ENCODE data around the gene DTWD2. TPM values are rescaled to one million over a fixed set of nuclear protein-coding genes. Genes with fewer than 3 reads are reported as not detected.

DTWD2 gene, protein sequence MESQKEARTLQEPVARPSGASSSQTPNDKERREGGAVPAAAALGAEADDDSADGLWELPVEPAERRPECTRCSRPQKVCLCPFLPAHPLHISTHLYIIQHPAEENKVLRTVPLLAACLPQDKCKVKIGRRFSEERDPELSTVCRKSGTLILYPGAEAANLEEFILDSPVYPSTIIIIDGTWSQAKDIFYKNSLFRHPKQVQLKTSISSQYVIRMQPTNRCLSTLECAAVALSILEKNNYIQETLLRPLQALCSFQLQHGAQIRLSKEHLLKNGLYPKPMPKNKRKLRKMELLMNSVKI
- 5.7 and 5.8 TPM in 2 replicates for total RNA-seq (2014; rRNA removed; shearing (Covaris generic); ENCODE audit: low replicate concordance)

- H3K27me3 ChIP-seq (ENCODE audit: low read length): no peaks in the 10 kb centered on the region
- no peaks in the 10 kb centered on the region for H3K9me3 ChIP-seq (ENCODE audit: low read length)
- H3K36me3 ChIP-seq (ENCODE audit: insufficient read depth, low read length): no peaks in the 10 kb centered on the region
- DNase-seq: peak; percentile 97
- no peaks in the 10 kb centered on the region for H3K79me2 ChIP-seq (ENCODE audit: low read length)
- peaks cover 17% of the 10 kb centered on the region for H3K4me1 ChIP-seq (ENCODE audit: low read length)
- peak within 1 kb of the TSS; percentile 74 for H3K4me2 ChIP-seq (ENCODE audit: low read depth, low read length, poor library complexity, severe bottlenecking)
- H3K9ac ChIP-seq (ENCODE audit: low read length): peak within 1 kb of the TSS; percentile 75
- peak within 1 kb of the TSS; percentile 91 for H2AFZ ChIP-seq (ENCODE audit: low read length)
- no peaks in the 10 kb centered on the region for H3K9me2 ChIP-seq (replicated peaks; ENCODE audit: insufficient read depth, low read length)
- no peaks in the 10 kb centered on the region for H4K20me1 ChIP-seq (ENCODE audit: insufficient read depth, low read depth, low read length)
- H3K27ac ChIP-seq (ENCODE audit: low read length): no peak within 1 kb of the TSS
- peak within 1 kb of the TSS; percentile 72 for H3K4me3 ChIP-seq (ENCODE audit: low read length)
Measured at GRCh38 chr5:118987988-118988865, at the start of gene DTWD2. Gene DTWD2, minus strand, starts transcription at chr5:118988547. Its CDS starts 36 bp downstream, at chr5:118988511.

DNA sequence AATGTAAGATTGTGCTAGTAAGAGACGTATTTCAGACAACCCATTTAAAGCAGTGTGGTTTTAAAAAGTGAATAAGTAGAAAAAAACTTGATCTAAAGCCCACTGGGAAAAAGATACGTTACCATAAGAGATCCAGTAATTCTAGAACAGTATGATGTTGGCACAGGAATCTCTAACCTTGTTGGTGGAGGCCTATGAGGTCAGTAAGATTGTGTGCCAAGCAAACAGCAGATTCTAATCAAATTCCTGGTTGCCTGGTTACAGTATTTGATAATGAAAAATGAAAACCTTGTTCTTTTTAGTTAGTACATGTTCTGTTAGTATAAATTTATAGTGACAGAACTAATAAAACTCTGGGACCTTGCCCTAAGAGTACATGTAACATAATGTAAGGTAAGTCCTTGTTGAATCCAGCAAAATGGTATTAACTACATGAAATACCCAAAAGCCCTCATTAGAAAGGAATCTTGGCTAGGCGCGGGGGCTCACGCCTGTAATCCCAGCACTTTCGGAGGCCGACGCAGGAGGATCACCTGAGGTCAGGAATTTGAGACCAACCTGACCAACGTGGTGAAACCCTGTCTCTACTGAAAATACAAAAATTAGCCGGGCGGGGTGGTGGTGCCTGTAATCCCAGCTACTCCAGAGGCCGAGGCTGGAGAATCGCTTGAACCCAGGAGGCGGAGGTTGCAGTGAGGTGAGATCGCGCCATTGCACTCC lies 49.3 kb upstream of the DTWD2 start:
- no peaks in the 10 kb centered on the region for H3K9me2 ChIP-seq (replicated peaks; ENCODE audit: insufficient read depth, low read length)
- DNase-seq: no peak
- H3K36me3 ChIP-seq (ENCODE audit: insufficient read depth, low read length): no peaks in the 10 kb centered on the region
- no peaks in the 10 kb centered on the region; the same call in 1 of the 2 replicates for H3K4me1 ChIP-seq (ENCODE audit: low read length)
- H2AFZ ChIP-seq (ENCODE audit: low read length): no peak overlapping the region
- no peaks in the 10 kb centered on the region for H3K9me3 ChIP-seq (ENCODE audit: low read length)
- no peak overlapping the region for H3K9ac ChIP-seq (ENCODE audit: low read length)
- no peak overlapping the region for H3K4me3 ChIP-seq (ENCODE audit: low read length)
- H3K27me3 ChIP-seq (ENCODE audit: low read length): no peaks in the 10 kb centered on the region
- no peaks in the 10 kb centered on the region for H4K20me1 ChIP-seq (ENCODE audit: insufficient read depth, low read depth, low read length)
- H3K79me2 ChIP-seq (ENCODE audit: low read length): no peaks in the 10 kb centered on the region
- H3K4me2 ChIP-seq (ENCODE audit: low read depth, low read length, poor library complexity, severe bottlenecking): no peak overlapping the region
- H3K27ac ChIP-seq (ENCODE audit: low read length): no peak overlapping the region

- Histone ChIP-seq H3K4me3 (ENCODE audit: low read length) (no peak overlapping the region), H3K36me3 (ENCODE audit: insufficient read depth, low read length) (no peaks in the 10 kb centered on the region), H2AFZ (ENCODE audit: low read length) (no peak overlapping the region), H3K9ac (ENCODE audit: low read length) (no peak overlapping the region), H3K27ac (ENCODE audit: low read length) (no peak overlapping the region), H3K27me3 (ENCODE audit: low read length) (no peaks in the 10 kb centered on the region), H3K4me1 (ENCODE audit: low read length) (peaks cover 14% of the 10 kb centered on the region), H4K20me1 (ENCODE audit: insufficient read depth, low read depth, low read length) (no peaks in the 10 kb centered on the region), H3K4me2 (ENCODE audit: low read depth, low read length, poor library complexity, severe bottlenecking) (no peak overlapping the region), H3K9me3 (ENCODE audit: low read length) (no peaks in the 10 kb centered on the region), H3K9me2 (replicated peaks; ENCODE audit: insufficient read depth, low read length) (no peaks in the 10 kb centered on the region), H3K79me2 (ENCODE audit: low read length) (no peaks in the 10 kb centered on the region)
- no peak for DNase-seq
Measured at GRCh38 chr5:119036101-119036762, 47.9 kb upstream of the DTWD2 start.

DNA sequence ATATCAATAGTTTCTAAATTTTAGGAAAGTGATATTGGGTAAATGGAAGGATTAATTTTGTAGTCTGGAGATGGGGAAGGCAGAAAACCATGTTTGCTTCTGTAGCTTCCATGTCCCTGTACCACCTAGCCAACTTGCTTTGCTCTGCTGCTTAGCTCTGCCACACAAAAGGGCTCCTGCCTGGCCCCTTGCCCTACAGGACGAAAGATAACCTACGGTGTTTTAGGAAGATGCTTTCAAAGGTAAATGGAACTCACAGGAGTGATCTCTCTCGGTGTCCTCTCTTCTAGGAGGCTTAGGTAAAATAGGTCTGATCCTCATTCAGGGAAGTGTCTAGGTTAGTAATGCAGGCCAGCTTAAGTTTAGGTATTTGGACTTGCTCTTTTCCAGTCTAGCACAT lies 44.8 kb upstream of the DTWD2 start:
- no peak for DNase-seq
- Histone ChIP-seq H4K20me1 (ENCODE audit: insufficient read depth, low read depth, low read length) (no peaks in the 10 kb centered on the region), H3K9ac (ENCODE audit: low read length) (no peak overlapping the region), H3K27me3 (ENCODE audit: low read length) (no peaks in the 10 kb centered on the region), H3K79me2 (ENCODE audit: low read length) (no peaks in the 10 kb centered on the region), H2AFZ (ENCODE audit: low read length) (no peak overlapping the region), H3K4me1 (ENCODE audit: low read length) (peaks cover 31% of the 10 kb centered on the region), H3K4me3 (ENCODE audit: low read length) (no peak overlapping the region), H3K4me2 (ENCODE audit: low read depth, low read length, poor library complexity, severe bottlenecking) (no peak overlapping the region), H3K27ac (ENCODE audit: low read length) (no peak overlapping the region), H3K36me3 (ENCODE audit: insufficient read depth, low read length) (no peaks in the 10 kb centered on the region), H3K9me2 (replicated peaks; ENCODE audit: insufficient read depth, low read length) (no peaks in the 10 kb centered on the region), H3K9me3 (ENCODE audit: low read length) (no peaks in the 10 kb centered on the region)

GRCh38 chr5:119032656-119033055 lies 44.3 kb upstream of the DTWD2 start:
- Histone ChIP-seq H3K27ac (ENCODE audit: low read length) (peak overlapping the region; percentile 73; the same call in 1 of the 2 replicates), H3K9me2 (replicated peaks; ENCODE audit: insufficient read depth, low read length) (no peaks in the 10 kb centered on the region), H2AFZ (ENCODE audit: low read length) (no peak overlapping the region), H3K4me3 (ENCODE audit: low read length) (no peak overlapping the region), H4K20me1 (ENCODE audit: insufficient read depth, low read depth, low read length) (no peaks in the 10 kb centered on the region), H3K79me2 (ENCODE audit: low read length) (no peaks in the 10 kb centered on the region), H3K9ac (ENCODE audit: low read length) (no peak overlapping the region), H3K4me1 (ENCODE audit: low read length) (peaks cover 31% of the 10 kb centered on the region), H3K36me3 (ENCODE audit: insufficient read depth, low read length) (no peaks in the 10 kb centered on the region), H3K27me3 (ENCODE audit: low read length) (no peaks in the 10 kb centered on the region), H3K4me2 (ENCODE audit: low read depth, low read length, poor library complexity, severe bottlenecking) (no peak overlapping the region), H3K9me3 (ENCODE audit: low read length) (no peaks in the 10 kb centered on the region)
- no peak for DNase-seq

- Histone ChIP-seq H3K4me3 (ENCODE audit: low read length) (no peak overlapping the region), H3K27ac (ENCODE audit: low read length) (peak overlapping the region; percentile 73), H3K9me3 (ENCODE audit: low read length) (no peaks in the 10 kb centered on the region), H3K4me2 (ENCODE audit: low read depth, low read length, poor library complexity, severe bottlenecking) (peak overlapping the region; percentile 61), H3K79me2 (ENCODE audit: low read length) (no peaks in the 10 kb centered on the region), H4K20me1 (ENCODE audit: insufficient read depth, low read depth, low read length) (no peaks in the 10 kb centered on the region), H2AFZ (ENCODE audit: low read length) (peak overlapping the region; percentile 31; the same call in 1 of the 2 replicates), H3K9ac (ENCODE audit: low read length) (no peak overlapping the region), H3K27me3 (ENCODE audit: low read length) (no peaks in the 10 kb centered on the region), H3K4me1 (ENCODE audit: low read length) (peaks cover 31% of the 10 kb centered on the region), H3K9me2 (replicated peaks; ENCODE audit: insufficient read depth, low read length) (no peaks in the 10 kb centered on the region), H3K36me3 (ENCODE audit: insufficient read depth, low read length) (no peaks in the 10 kb centered on the region)
- peak; percentile 59 for DNase-seq
Measured at GRCh38 chr5:119031905-119032304, 43.6 kb upstream of the DTWD2 start.

DNA sequence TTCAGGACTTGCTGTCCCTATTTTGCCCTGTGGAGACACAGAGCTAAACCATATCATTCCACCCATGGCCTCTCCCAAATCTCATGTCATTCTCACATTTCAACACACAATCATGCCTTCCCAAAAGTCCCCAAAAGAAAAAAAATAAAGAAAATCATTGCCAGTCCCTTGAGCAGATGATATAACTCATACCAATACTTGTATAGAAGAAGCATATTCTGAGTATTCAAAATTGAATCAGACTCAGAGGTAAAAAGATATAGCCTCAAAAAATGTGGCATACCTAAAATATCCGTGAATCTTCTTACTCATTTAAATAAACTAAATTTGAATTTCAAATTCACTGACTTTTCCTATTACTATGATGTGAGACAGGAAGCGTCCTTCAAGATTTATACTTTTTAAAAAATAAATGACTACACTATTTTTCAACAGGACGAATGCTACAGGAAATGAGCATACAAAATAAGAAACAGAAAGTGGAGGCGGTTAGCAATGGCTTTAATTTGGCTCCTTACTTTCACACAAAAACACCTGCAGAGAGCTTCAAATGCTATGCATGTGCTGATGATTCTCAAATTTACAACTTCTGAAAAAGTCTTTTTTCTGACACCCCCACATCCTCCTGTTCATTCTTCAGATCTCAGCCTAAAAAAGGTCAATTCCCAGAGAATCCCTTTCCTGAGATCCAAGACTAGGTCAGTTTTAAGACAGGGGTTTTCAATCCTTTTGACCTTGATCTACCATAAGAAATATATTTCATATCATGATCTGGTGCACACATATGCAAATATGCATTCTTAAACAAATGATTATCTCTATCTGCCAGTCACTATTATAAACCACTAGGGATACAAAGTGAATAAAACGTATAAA lies 42.9 kb upstream of the DTWD2 start:
- H3K27me3 ChIP-seq (ENCODE audit: low read length): no peaks in the 10 kb centered on the region
- no peak overlapping the region for H3K9ac ChIP-seq (ENCODE audit: low read length)
- peaks cover 31% of the 10 kb centered on the region for H3K4me1 ChIP-seq (ENCODE audit: low read length)
- no peaks in the 10 kb centered on the region for H4K20me1 ChIP-seq (ENCODE audit: insufficient read depth, low read depth, low read length)
- H3K27ac ChIP-seq (ENCODE audit: low read length): peak overlapping the region; percentile 73
- H3K9me2 ChIP-seq (replicated peaks; ENCODE audit: insufficient read depth, low read length): no peaks in the 10 kb centered on the region
- H3K79me2 ChIP-seq (ENCODE audit: low read length): no peaks in the 10 kb centered on the region
- no peaks in the 10 kb centered on the region for H3K36me3 ChIP-seq (ENCODE audit: insufficient read depth, low read length)
- DNase-seq: peak; percentile 66
- H3K9me3 ChIP-seq (ENCODE audit: low read length): no peaks in the 10 kb centered on the region
- peak overlapping the region; percentile 31; the same call in 1 of the 2 replicates for H2AFZ ChIP-seq (ENCODE audit: low read length)
- peak overlapping the region; percentile 61 for H3K4me2 ChIP-seq (ENCODE audit: low read depth, low read length, poor library complexity, severe bottlenecking)
- peak overlapping the region; percentile 22; the same call in 1 of the 2 replicates for H3K4me3 ChIP-seq (ENCODE audit: low read length)

Data from Karpas-422 (cell line).